ENCODE results near the gene KIR3DL1.
"Not testable (repeated sequence)": the region's sequence is repeated elsewhere in the genome, so short reads cannot be mapped to it uniquely, and the experiment has no call there.

- TF ChIP-seq CTCF (IDR thresholded peaks at IDR 0.05); EZH2 (IDR thresholded peaks at IDR 0.05; ENCODE audit: borderline replicate concordance, insufficient read depth, low read depth, low read length, poor library complexity, severe bottlenecking): not testable (repeated sequence)
These were observed 43.6 kb upstream of the KIR3DL1 start for GRCh38 chr19:54772666-54773065.
